OCI-LY3 (cell line): ENCODE data around the gene CNDP1.

ENCODE experiments used
- H2AFZ ChIP-seq: fragments of 200-600, 300-600 bp; shearing (Covaris generic); 2 replicates; pipeline ENCODE4 v1.6.0; 2014; ENCODE audit warnings: antibody characterized with exemption, low read depth, low read length
- H3K27ac ChIP-seq: fragments of 200-600, 300-600 bp; sonication (generic); 2 replicates; pipeline ENCODE4 v1.5.1; 2014; ENCODE audit warnings: mild to moderate bottlenecking, low read length, moderate library complexity, mixed read lengths
- H3K27me3 ChIP-seq: fragments of 200-600, 300-600 bp; sonication (generic); 2 replicates; pipeline ENCODE4 v1.6.1; 2014; ENCODE audit warnings: low read depth, low read length, mixed read lengths
- H3K36me3 ChIP-seq: fragments of 200-600, 300-600 bp; sonication (generic); replicated peaks from 2 replicates; pipeline ENCODE3; 2014; ENCODE audit warnings: low read depth, low read length, mixed read lengths
- H3K4me1 ChIP-seq: fragments of 300-600, 200-600 bp; sonication (generic); 2 replicates; pipeline ENCODE4 v1.6.1; 2014; ENCODE audit warnings: low read length, mixed read lengths
- H3K4me2 ChIP-seq: fragments of 200-600, 300-600 bp; sonication (generic); 2 replicates; pipeline ENCODE4 v1.6.1; 2014; ENCODE audit warnings: low read length, mixed read lengths
- H3K4me3 ChIP-seq: fragments of 300-600, 200-600 bp; sonication (generic); 2 replicates; pipeline ENCODE4 v1.5.1; 2014; ENCODE audit warnings: antibody characterized with exemption, mild to moderate bottlenecking, low read length, moderate library complexity
- H3K79me2 ChIP-seq: fragments of 300-600, 200-600 bp; shearing (Covaris generic); 2 replicates; pipeline ENCODE4 v1.6.1; 2014; ENCODE audit warnings: mild to moderate bottlenecking, low read length, mixed read lengths
- H3K9ac ChIP-seq: fragments of 300-600, 200-600 bp; shearing (Covaris generic); 2 replicates; pipeline ENCODE4 v1.6.0; 2014; ENCODE audit warnings: mild to moderate bottlenecking, low read length, moderate library complexity
- H3K9me3 ChIP-seq: fragments of 200-600, 300-600 bp; shearing (Covaris generic); 2 replicates; pipeline ENCODE4 v1.6.1; 2014; ENCODE audit warnings: low read length, mixed read lengths; ENCODE audit not compliant: insufficient read depth
- H4K20me1 ChIP-seq: fragments of 200-600, 300-600 bp; sonication (generic); 2 replicates; pipeline ENCODE4 v1.6.1; 2016; ENCODE audit warnings: low read length, mixed read lengths; ENCODE audit not compliant: insufficient read depth
- CTCF ChIP-seq: fragments of 200-600, 300-600 bp; sonication (generic); IDR thresholded peaks from 2 replicates; pipeline ENCODE4 v1.5.1; 2014; ENCODE audit warnings: antibody characterized with exemption, low read length, low read depth
- EZH2phosphoT487 ChIP-seq: fragments of 200-600 bp; shearing (Covaris generic); IDR thresholded peaks from 2 replicates; pipeline ENCODE4 v1.6.1; 2018; ENCODE audit warnings: antibody characterized with exemption, mixed run types, low read depth

The CNDP1 gene

GRCh38 chr18:74613381-74613780, 79.1 kb downstream of the CNDP1 start:
- H3K27ac ChIP-seq: no peak overlapping the region
- peak overlapping the region; percentile 18 for H3K4me2 ChIP-seq
- peaks cover 11% of the 10 kb centered on the region for H3K4me1 ChIP-seq
- no peaks in the 10 kb centered on the region for H3K9me3 ChIP-seq
- H3K9ac ChIP-seq: no peak overlapping the region
- H3K4me3 ChIP-seq: no peak overlapping the region
- H2AFZ ChIP-seq: no peak overlapping the region
- no peaks in the 10 kb centered on the region for H3K27me3 ChIP-seq
- H3K79me2 ChIP-seq: peaks cover 24% of the 10 kb centered on the region; the same call in 1 of the 2 replicates
- no peaks in the 10 kb centered on the region for H3K36me3 ChIP-seq
- no peak for TF ChIP-seq EZH2phosphoT487
- no peak for TF ChIP-seq CTCF
- peaks cover 14% of the 10 kb centered on the region; the same call in 1 of the 2 replicates for H4K20me1 ChIP-seq

- H4K20me1 ChIP-seq: peaks cover 16% of the 10 kb centered on the region; the same call in 1 of the 2 replicates
Measured at GRCh38 chr18:74616494-74616893, 82.2 kb downstream of the CNDP1 start.

GRCh38 chr18:74617486-74617885, 83.2 kb downstream of the CNDP1 start:
- H3K4me1 ChIP-seq: peaks cover 11% of the 10 kb centered on the region
- H3K27ac ChIP-seq: no peak overlapping the region
- H3K27me3 ChIP-seq: no peaks in the 10 kb centered on the region
- peaks cover 14% of the 10 kb centered on the region; the same call in 1 of the 2 replicates for H4K20me1 ChIP-seq
- peaks cover 21% of the 10 kb centered on the region for H3K79me2 ChIP-seq
- H3K4me3 ChIP-seq: no peak overlapping the region
- no peak overlapping the region for H3K4me2 ChIP-seq
- no peaks in the 10 kb centered on the region for H3K36me3 ChIP-seq
- no peak overlapping the region for H2AFZ ChIP-seq
- H3K9ac ChIP-seq: no peak overlapping the region
- H3K9me3 ChIP-seq: no peaks in the 10 kb centered on the region
- TF ChIP-seq EZH2phosphoT487 (no peak), CTCF (no peak)

More at GRCh38 chr18:74616494-74616893, 82.2 kb downstream of the CNDP1 start:
- no peak overlapping the region for H3K4me2 ChIP-seq
- no peak overlapping the region for H3K9ac ChIP-seq
- H2AFZ ChIP-seq: no peak overlapping the region
- H3K27me3 ChIP-seq: no peaks in the 10 kb centered on the region
- no peak overlapping the region for H3K27ac ChIP-seq
- TF ChIP-seq EZH2phosphoT487 (no peak), CTCF (no peak)
- no peaks in the 10 kb centered on the region for H3K9me3 ChIP-seq
- no peak overlapping the region for H3K4me3 ChIP-seq
- H3K79me2 ChIP-seq: peaks cover 22% of the 10 kb centered on the region
- no peaks in the 10 kb centered on the region for H3K36me3 ChIP-seq
- H3K4me1 ChIP-seq: peaks cover 11% of the 10 kb centered on the region

- TF ChIP-seq CTCF (no peak), EZH2phosphoT487 (no peak)
- H3K36me3 ChIP-seq: no peaks in the 10 kb centered on the region
- H3K4me2 ChIP-seq: no peak overlapping the region
- H3K27me3 ChIP-seq: no peaks in the 10 kb centered on the region
- H2AFZ ChIP-seq: no peak overlapping the region
- H3K4me1 ChIP-seq: no peaks in the 10 kb centered on the region
- no peak overlapping the region for H3K9ac ChIP-seq
- no peaks in the 10 kb centered on the region for H3K9me3 ChIP-seq
- H3K79me2 ChIP-seq: peaks cover 31% of the 10 kb centered on the region
- no peak overlapping the region for H3K27ac ChIP-seq
- H3K4me3 ChIP-seq: no peak overlapping the region
- peaks cover 30% of the 10 kb centered on the region for H4K20me1 ChIP-seq
Measured at GRCh38 chr18:74622072-74622471, 87.8 kb downstream of the CNDP1 start.
